Loucy (cell line): ENCODE results near the gene TOR4A.

Source experiments
- H2AFZ ChIP-seq: fragments of 200-600 bp; sonication (generic); 2 replicates; pipeline ENCODE4 v1.6.0; 2016; ENCODE audit warnings: antibody characterized with exemption, mild to moderate bottlenecking, low read length, moderate library complexity
- H3F3A ChIP-seq: fragments of 200-600 bp; 2 replicates; pipeline ENCODE4 v1.6.0; 2016; ENCODE audit warnings: antibody characterized with exemption, low read depth, mild to moderate bottlenecking
- H3K27me3 ChIP-seq: fragments of 200-600 bp; sonication (generic); 2 replicates; pipeline ENCODE4 v1.6.1; 2014; ENCODE audit warnings: low read length, mild to moderate bottlenecking; ENCODE audit not compliant: insufficient read depth, poor library complexity, severe bottlenecking
- H3K36me3 ChIP-seq: fragments of 200-600 bp; sonication (generic); 2 replicates; pipeline ENCODE4 v1.6.1; 2016; ENCODE audit warnings: low read length; ENCODE audit not compliant: insufficient read depth
- H3K4me1 ChIP-seq: fragments of 200-600 bp; sonication (generic); 2 replicates; pipeline ENCODE4 v1.5.1; 2014; ENCODE audit warnings: low read length, mild to moderate bottlenecking; ENCODE audit not compliant: insufficient read depth, poor library complexity, severe bottlenecking
- H3K4me2 ChIP-seq: fragments of 200-600 bp; sonication (generic); 2 replicates; pipeline ENCODE4 v1.6.0; 2014; ENCODE audit warnings: antibody characterized with exemption, low read length, low read depth, mild to moderate bottlenecking; ENCODE audit not compliant: poor library complexity, severe bottlenecking
- H3K4me3 ChIP-seq: fragments of 200-600 bp; sonication (generic); 2 replicates; pipeline ENCODE4 v1.5.1; 2014; ENCODE audit warnings: low read length, mild to moderate bottlenecking, mixed read lengths; ENCODE audit not compliant: poor library complexity, severe bottlenecking
- H3K79me2 ChIP-seq: fragments of 200-600 bp; sonication (generic); 2 replicates; pipeline ENCODE4 v1.6.1; 2014; ENCODE audit warnings: low read length; ENCODE audit not compliant: insufficient read depth
- H3K9ac ChIP-seq: fragments of 200-600 bp; sonication (generic); 2 replicates; pipeline ENCODE4 v1.6.0; 2014; ENCODE audit warnings: mild to moderate bottlenecking, low read depth, low read length, moderate library complexity; ENCODE audit not compliant: poor library complexity, severe bottlenecking
- H3K9me2 ChIP-seq: fragments of 200-600 bp; sonication (generic); replicated peaks from 2 replicates; pipeline ENCODE4 v1.6.1; 2016; ENCODE audit warnings: low read depth, low read length, mixed read lengths
- H3K9me3 ChIP-seq: fragments of 200-600 bp; sonication (generic); 2 replicates; pipeline ENCODE4 v1.6.1; 2014; ENCODE audit warnings: mild to moderate bottlenecking, antibody characterized with exemption, low read length, low read depth; ENCODE audit not compliant: insufficient read depth
- H4K20me1 ChIP-seq: fragments of 200-600 bp; sonication (generic); 2 replicates; pipeline ENCODE4 v1.6.0; 2014; ENCODE audit warnings: antibody characterized with exemption, low read length, mild to moderate bottlenecking; ENCODE audit not compliant: insufficient read depth, poor library complexity, severe bottlenecking
- EZH2phosphoT487 ChIP-seq: fragments of 200-600 bp; IDR thresholded peaks from 2 replicates; pipeline ENCODE4 v1.6.1; 2018; ENCODE audit warnings: antibody characterized with exemption, mild to moderate bottlenecking, moderate library complexity, borderline replicate concordance
- TF ChIP-seq, protein P1 (sequence below): fragments of 200-600 bp; sonication (generic); conservative IDR thresholded peaks from 2 replicates; pipeline ENCODE4 v1.5.1; 2014; ENCODE audit warnings: mild to moderate bottlenecking, antibody characterized with exemption, low read length

Gene TOR4A

DNA sequence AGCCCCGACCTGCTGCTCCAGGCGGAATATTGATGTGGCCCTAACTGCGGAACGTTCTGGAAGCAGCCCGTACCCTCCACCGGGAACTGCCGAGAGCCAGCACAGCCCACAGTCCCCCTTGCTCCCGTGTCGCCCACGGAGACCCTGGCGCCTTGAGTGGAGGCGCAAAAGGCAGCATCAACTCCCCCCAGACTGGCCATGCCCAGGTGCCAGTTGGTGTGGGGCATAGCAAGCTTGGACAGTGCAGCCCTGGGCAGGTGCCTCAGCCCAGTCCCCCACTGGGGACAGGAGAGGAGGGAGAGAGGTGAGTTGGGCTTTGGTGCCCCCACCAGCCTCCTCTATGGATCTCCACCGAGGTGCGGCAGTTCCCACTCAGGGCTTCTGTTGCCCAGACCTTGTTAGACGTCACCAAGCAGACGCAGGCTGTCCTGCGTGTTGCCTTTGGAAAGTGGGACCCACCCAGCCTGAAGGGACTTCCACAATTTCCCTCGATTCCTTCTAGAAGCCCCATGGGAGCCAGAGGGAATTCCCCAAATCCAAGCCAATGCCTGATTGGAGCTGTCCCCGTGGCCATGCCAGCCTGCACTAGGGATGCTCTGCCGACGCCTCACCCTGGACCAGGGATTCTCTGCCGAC is 44.3 kb downstream of the TOR4A start:
- H3K27me3 ChIP-seq = no peaks in the 10 kb centered on the region
- H3K4me2 ChIP-seq = no peak overlapping the region
- H3K4me3 ChIP-seq = no peak overlapping the region
- no peaks in the 10 kb centered on the region for H3K9me3 ChIP-seq
- H3K4me1 ChIP-seq = peaks cover 21% of the 10 kb centered on the region
- no peaks in the 10 kb centered on the region for H4K20me1 ChIP-seq
- no peak overlapping the region for H3K9ac ChIP-seq
- no peaks in the 10 kb centered on the region for H3K79me2 ChIP-seq
- H3F3A ChIP-seq = no peaks in the 10 kb centered on the region
- no peaks in the 10 kb centered on the region for H3K9me2 ChIP-seq
- H3K36me3 ChIP-seq = no peaks in the 10 kb centered on the region
- no peak overlapping the region for H2AFZ ChIP-seq
- TF ChIP-seq, protein P1, sequence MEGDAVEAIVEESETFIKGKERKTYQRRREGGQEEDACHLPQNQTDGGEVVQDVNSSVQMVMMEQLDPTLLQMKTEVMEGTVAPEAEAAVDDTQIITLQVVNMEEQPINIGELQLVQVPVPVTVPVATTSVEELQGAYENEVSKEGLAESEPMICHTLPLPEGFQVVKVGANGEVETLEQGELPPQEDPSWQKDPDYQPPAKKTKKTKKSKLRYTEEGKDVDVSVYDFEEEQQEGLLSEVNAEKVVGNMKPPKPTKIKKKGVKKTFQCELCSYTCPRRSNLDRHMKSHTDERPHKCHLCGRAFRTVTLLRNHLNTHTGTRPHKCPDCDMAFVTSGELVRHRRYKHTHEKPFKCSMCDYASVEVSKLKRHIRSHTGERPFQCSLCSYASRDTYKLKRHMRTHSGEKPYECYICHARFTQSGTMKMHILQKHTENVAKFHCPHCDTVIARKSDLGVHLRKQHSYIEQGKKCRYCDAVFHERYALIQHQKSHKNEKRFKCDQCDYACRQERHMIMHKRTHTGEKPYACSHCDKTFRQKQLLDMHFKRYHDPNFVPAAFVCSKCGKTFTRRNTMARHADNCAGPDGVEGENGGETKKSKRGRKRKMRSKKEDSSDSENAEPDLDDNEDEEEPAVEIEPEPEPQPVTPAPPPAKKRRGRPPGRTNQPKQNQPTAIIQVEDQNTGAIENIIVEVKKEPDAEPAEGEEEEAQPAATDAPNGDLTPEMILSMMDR = no peak
- TF ChIP-seq EZH2phosphoT487 = no peak

DNA sequence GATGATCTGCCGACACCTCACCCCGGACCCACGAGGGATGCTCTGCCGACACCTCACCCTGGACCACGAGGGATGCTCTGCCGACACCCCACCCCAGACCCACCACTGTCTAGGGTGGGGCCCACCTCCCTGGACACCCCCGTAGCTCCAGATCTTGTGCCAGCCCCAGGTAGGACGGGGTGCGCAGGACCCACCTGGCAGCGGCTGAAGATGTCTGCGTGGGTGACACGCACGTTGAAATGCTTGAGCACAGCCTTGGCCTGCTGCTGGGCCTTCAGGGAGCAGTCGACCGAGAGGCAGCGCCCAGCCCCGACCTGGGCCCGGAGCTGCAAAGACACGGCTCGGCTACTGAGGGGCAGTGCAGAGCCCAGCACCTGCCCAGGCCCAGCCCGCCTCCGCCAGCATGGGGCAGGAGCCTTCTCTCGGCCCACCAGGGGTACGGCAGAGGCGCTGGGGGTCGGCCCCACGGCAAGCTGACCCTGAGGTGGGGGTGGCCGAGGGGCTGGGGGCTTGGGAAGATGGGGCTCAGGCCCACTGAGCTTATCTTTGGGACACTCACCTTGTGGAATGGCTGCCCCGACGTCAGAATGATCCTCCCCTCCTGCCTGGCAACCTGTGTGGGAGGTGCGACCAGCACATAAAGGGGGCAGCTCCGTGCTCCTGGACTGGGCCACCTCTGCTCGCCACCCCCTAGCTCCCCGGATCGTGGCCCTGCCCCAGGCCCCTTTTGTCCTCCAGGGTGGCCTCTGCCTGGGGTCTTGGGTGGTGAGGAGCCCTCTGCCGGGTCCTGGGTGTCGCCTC is 46.2 kb downstream of the TOR4A start:
- H3K9me3 ChIP-seq = peaks cover 8% of the 10 kb centered on the region; the same call in 1 of the 2 replicates
- H3K9me2 ChIP-seq = no peaks in the 10 kb centered on the region
- no peaks in the 10 kb centered on the region for H3K36me3 ChIP-seq
- no peaks in the 10 kb centered on the region for H3F3A ChIP-seq
- H3K4me1 ChIP-seq = peaks cover 21% of the 10 kb centered on the region
- H4K20me1 ChIP-seq = no peaks in the 10 kb centered on the region
- no peak overlapping the region for H3K9ac ChIP-seq
- H2AFZ ChIP-seq = no peak overlapping the region
- no peaks in the 10 kb centered on the region for H3K79me2 ChIP-seq
- H3K4me3 ChIP-seq = no peak overlapping the region
- no peaks in the 10 kb centered on the region for H3K27me3 ChIP-seq
- no peak for TF ChIP-seq EZH2phosphoT487
- TF ChIP-seq, protein P1 = no peak
- no peak overlapping the region for H3K4me2 ChIP-seq

DNA sequence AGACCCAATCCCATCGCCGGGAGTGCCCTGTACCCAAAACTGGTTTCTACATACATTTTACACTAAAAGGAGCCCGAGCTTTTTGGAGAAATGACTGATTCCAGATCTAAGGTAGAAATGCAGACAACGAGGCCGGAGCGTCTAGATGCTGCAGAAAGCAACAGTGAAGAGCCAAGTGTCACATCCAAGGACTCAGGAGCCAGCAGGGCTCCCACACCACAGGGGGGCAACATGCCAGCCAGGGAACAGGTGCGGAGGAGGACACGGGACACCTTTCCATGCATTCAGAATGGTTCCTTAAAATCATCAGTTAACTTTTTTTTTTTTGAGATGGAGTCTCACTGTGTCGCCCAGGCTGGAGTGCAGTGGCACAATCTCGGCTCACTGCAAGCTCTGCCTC is 47.6 kb downstream of the TOR4A start:
- Histone ChIP-seq H3K4me1 (peaks cover 14% of the 10 kb centered on the region), H3F3A (no peaks in the 10 kb centered on the region), H2AFZ (no peak overlapping the region), H3K9ac (no peak overlapping the region), H3K4me2 (no peak overlapping the region), H3K79me2 (no peaks in the 10 kb centered on the region), H3K36me3 (no peaks in the 10 kb centered on the region), H3K9me2 (no peaks in the 10 kb centered on the region), H3K9me3 (peaks cover 8% of the 10 kb centered on the region; the same call in 1 of the 2 replicates), H4K20me1 (no peaks in the 10 kb centered on the region), H3K4me3 (no peak overlapping the region), H3K27me3 (no peaks in the 10 kb centered on the region)
- no peak for TF ChIP-seq EZH2phosphoT487
- TF ChIP-seq, protein P1 = no peak
